GM23248 (cell line): ENCODE measurements around the gene TRMT2B. TPM values are rescaled to one million over a fixed set of nuclear protein-coding genes. Genes with fewer than 3 reads are reported as not detected.
"Not testable (repeated sequence)": the region's sequence is repeated elsewhere in the genome, so short reads cannot be mapped to it uniquely, and the experiment has no call there.

Source experiments
- DNase-seq: peaks from one replicate; pipeline ENCODE4 v3.0.0-alpha.2; 2015
- H2AFZ ChIP-seq: fragments of 200-600 bp; sonication (generic); 2 replicates; pipeline ENCODE4 v1.6.1; 2016; ENCODE audit warnings: antibody characterized with exemption
- H3F3A ChIP-seq: fragments of 200-600 bp; sonication (generic); 2 replicates; pipeline ENCODE4 v1.6.1; 2016; ENCODE audit warnings: mild to moderate bottlenecking, antibody characterized with exemption, mixed run types; ENCODE audit not compliant: insufficient read depth
- H3K27ac ChIP-seq: fragments of 200-600 bp; sonication (generic); 2 replicates; pipeline ENCODE4 v1.5.1; 2016; ENCODE audit warnings: mild to moderate bottlenecking
- H3K27me3 ChIP-seq: fragments of 200-600 bp; sonication (generic); replicated peaks from 2 replicates; pipeline ENCODE4 v1.6.1; 2016; ENCODE audit warnings: mild to moderate bottlenecking; ENCODE audit not compliant: insufficient read depth
- H3K36me3 ChIP-seq: fragments of 200-600 bp; sonication (generic); 2 replicates; pipeline ENCODE4 v1.6.1; 2016; ENCODE audit warnings: low read depth, mild to moderate bottlenecking
- H3K4me1 ChIP-seq: fragments of 200-600 bp; sonication (generic); 2 replicates; pipeline ENCODE4 v1.6.1; 2016; ENCODE audit warnings: mild to moderate bottlenecking; ENCODE audit not compliant: insufficient read depth
- H3K4me2 ChIP-seq: fragments of 200-600 bp; sonication (generic); one replicate; pipeline ENCODE4 v1.6.1; 2016; ENCODE audit warnings: mild to moderate bottlenecking; ENCODE audit not compliant: unreplicated experiment
- H3K4me3 ChIP-seq: fragments of 200-600 bp; sonication (generic); 2 replicates; pipeline ENCODE4 v1.5.1; 2016; ENCODE audit warnings: mild to moderate bottlenecking
- H3K79me2 ChIP-seq: fragments of 200-600 bp; sonication (generic); 2 replicates; pipeline ENCODE4 v1.6.1; 2016; ENCODE audit warnings: mild to moderate bottlenecking; ENCODE audit not compliant: insufficient read depth
- H3K9ac ChIP-seq: fragments of 200-600 bp; sonication (generic); 2 replicates; pipeline ENCODE4 v1.6.1; 2016; ENCODE audit warnings: mild to moderate bottlenecking
- H3K9me2 ChIP-seq: fragments of 200-600 bp; sonication (generic); 2 replicates; pipeline ENCODE4 v1.6.1; 2016; ENCODE audit warnings: mixed run types, mild to moderate bottlenecking, moderate library complexity; ENCODE audit not compliant: insufficient read depth
- H3K9me3 ChIP-seq: fragments of 200-600 bp; sonication (generic); one replicate; pipeline ENCODE4 v1.6.1; 2017; ENCODE audit warnings: low read depth
- H4K20me1 ChIP-seq: fragments of 200-600 bp; sonication (generic); 2 replicates; pipeline ENCODE4 v1.6.0; 2016; ENCODE audit not compliant: insufficient read depth
- EZH2 ChIP-seq: fragments of 200-600 bp; sonication (generic); IDR thresholded peaks from 2 replicates; pipeline ENCODE4 v1.6.1; 2018; ENCODE audit warnings: antibody characterized with exemption, mild to moderate bottlenecking; ENCODE audit not compliant: insufficient read depth, poor library complexity, severe bottlenecking
- EZH2phosphoT487 ChIP-seq: fragments of 200-600 bp; sonication (generic); IDR thresholded peaks from 2 replicates; pipeline ENCODE4 v1.6.1; 2018; ENCODE audit warnings: antibody characterized with exemption, moderate library complexity, mild to moderate bottlenecking, low read depth; ENCODE audit not compliant: insufficient read depth
- WGBS, 2 experiments: methylation state at CpG; one replicate each; pipeline ENCODE4 v1.1.6; 2015 to 2017; ENCODE audit warnings: low lambda C conversion rate in 2 of 2, low coverage in 1 of 2; ENCODE audit errors: missing lambda C conversion rate in 2 of 2; 5-methylcytosine and 5-hydroxymethylcytosine counted together
- in situ Hi-C: fragments of 300-500 bp; cut with MboI; formaldehyde crosslinking; loops from 2 replicates; pipeline ENCODE4 v1.15.0; 2020
- polyA plus RNA-seq: library from polyadenylated mRNA; unstranded; fragments of >200 nt; fragmentation: Nextera tagmentation; extraction: Ambion mirVana; gene quantifications from 2 replicates; pipeline ENCODE4 v1.2.1, GENCODE V29; 2016
- total RNA-seq: library from RNA; depleted of rRNA; stranded (reverse); fragments of >200 nt; shearing (Covaris generic); gene quantifications from 2 replicates; pipeline ENCODE4 v1.2.3, GENCODE V29; 2014

Gene TRMT2B
- total and polyA plus RNA-seq, 2 experiments from 2014 or later: 8.3 to 12.9 TPM

DNA sequence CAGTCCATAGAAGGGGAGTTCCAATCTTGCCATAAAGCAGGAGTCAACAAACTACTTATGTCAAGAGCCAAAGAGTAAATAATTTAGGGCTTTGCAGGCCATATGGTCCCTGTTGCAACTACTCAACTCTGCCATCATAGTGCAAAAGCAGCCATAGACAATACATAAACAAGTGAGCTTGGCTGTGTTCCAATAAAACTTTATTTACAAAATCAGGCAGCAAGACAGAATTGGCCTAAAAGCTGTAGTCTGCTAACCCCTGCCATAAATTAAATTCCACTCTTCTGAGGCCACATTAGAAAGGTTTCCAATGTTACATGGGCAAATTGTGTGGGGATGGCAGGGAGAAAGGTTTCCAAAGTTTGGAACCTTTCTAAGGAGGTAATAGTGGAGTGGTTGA, 14.7 kb downstream of the TRMT2B start:
- no peaks in the 10 kb centered on the region for H3K9me2 ChIP-seq
- H3K4me2 ChIP-seq: no peak overlapping the region
- H3K27me3 ChIP-seq: no peaks in the 10 kb centered on the region
- H3K4me1 ChIP-seq: no peaks in the 10 kb centered on the region
- H3K9me3 ChIP-seq: no peaks in the 10 kb centered on the region
- H3K27ac ChIP-seq: no peak overlapping the region
- H3K4me3 ChIP-seq: no peak overlapping the region
- no peak for DNase-seq
- no peaks in the 10 kb centered on the region for H4K20me1 ChIP-seq
- no peak overlapping the region for H3K9ac ChIP-seq
- TF ChIP-seq EZH2phosphoT487 (no peak), EZH2 (no peak)
- no peaks in the 10 kb centered on the region for H3K36me3 ChIP-seq
- no peaks in the 10 kb centered on the region for H3K79me2 ChIP-seq
- no peak overlapping the region for H2AFZ ChIP-seq
- in situ Hi-C loops: no loop called here
- H3F3A ChIP-seq: no peaks in the 10 kb centered on the region

GRCh38 chrX:101029665-101030064, 22.2 kb downstream of the TRMT2B start:
- no peak for DNase-seq
- no peak overlapping the region for H3K27ac ChIP-seq
- no peaks in the 10 kb centered on the region for H3K79me2 ChIP-seq
- H3K4me2 ChIP-seq: no peak overlapping the region
- TF ChIP-seq EZH2phosphoT487 (no peak), EZH2 (no peak)
- no peaks in the 10 kb centered on the region for H4K20me1 ChIP-seq
- no peaks in the 10 kb centered on the region for H3K36me3 ChIP-seq
- H3K9me3 ChIP-seq: no peaks in the 10 kb centered on the region
- in situ Hi-C loops: no loop called here
- no peaks in the 10 kb centered on the region for H3K27me3 ChIP-seq
- no peaks in the 10 kb centered on the region for H3F3A ChIP-seq
- H3K9me2 ChIP-seq: no peaks in the 10 kb centered on the region
- H3K9ac ChIP-seq: no peak overlapping the region
- no peak overlapping the region for H3K4me3 ChIP-seq
- H2AFZ ChIP-seq: no peak overlapping the region
- WGBS, 2 experiments: 92% methylated on average over 1 of the region's 1 CpG; no CpG with 5 or more reads in 1 of the 2 experiments
- H3K4me1 ChIP-seq: peaks cover 8% of the 10 kb centered on the region; the same call in 1 of the 2 replicates

GRCh38 chrX:101028562-101028961, 23.3 kb downstream of the TRMT2B start:
- no peak overlapping the region for H2AFZ ChIP-seq
- H3K4me3 ChIP-seq: no peak overlapping the region
- TF ChIP-seq EZH2 (no peak), EZH2phosphoT487 (no peak)
- WGBS, 2 experiments: 88 to 100% methylated on average over 1 of the region's 1 CpG
- no peaks in the 10 kb centered on the region for H3K9me3 ChIP-seq
- H3K9ac ChIP-seq: no peak overlapping the region
- H3K36me3 ChIP-seq: no peaks in the 10 kb centered on the region
- H3K79me2 ChIP-seq: no peaks in the 10 kb centered on the region
- H4K20me1 ChIP-seq: no peaks in the 10 kb centered on the region
- no peaks in the 10 kb centered on the region for H3K27me3 ChIP-seq
- H3K27ac ChIP-seq: no peak overlapping the region
- H3K9me2 ChIP-seq: no peaks in the 10 kb centered on the region
- H3K4me1 ChIP-seq: peaks cover 8% of the 10 kb centered on the region; the same call in 1 of the 2 replicates
- no peaks in the 10 kb centered on the region for H3F3A ChIP-seq
- no peak overlapping the region for H3K4me2 ChIP-seq
- DNase-seq: no peak
- in situ Hi-C loops: no loop called here

DNA sequence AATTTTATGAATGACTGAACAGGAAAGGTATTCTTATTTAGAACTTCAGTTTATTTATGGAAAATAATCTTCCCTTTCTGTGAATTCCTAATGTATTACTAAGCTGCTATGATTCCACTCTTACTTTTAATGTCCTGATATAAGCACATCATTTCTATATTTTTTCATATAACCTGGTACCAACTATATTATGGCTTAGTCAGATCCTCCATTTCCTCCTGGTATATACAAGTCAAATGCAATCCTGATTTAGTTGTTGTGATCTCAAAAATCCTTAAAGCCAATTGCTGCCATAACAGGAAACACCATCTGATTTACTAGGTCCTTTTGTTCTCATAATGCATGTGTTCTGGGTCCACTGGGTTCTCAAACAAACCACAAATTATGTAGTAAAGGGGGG, 26.8 kb downstream of the TRMT2B start:
- Histone ChIP-seq H2AFZ (no peak overlapping the region), H3K4me1 (peaks cover 8% of the 10 kb centered on the region; the same call in 1 of the 2 replicates), H3F3A (no peaks in the 10 kb centered on the region), H3K27ac (no peak overlapping the region), H3K4me2 (no peak overlapping the region), H4K20me1 (no peaks in the 10 kb centered on the region), H3K79me2 (no peaks in the 10 kb centered on the region), H3K36me3 (no peaks in the 10 kb centered on the region), H3K27me3 (no peaks in the 10 kb centered on the region), H3K4me3 (no peak overlapping the region), H3K9me3 (no peaks in the 10 kb centered on the region), H3K9ac (no peak overlapping the region), H3K9me2 (no peaks in the 10 kb centered on the region)
- TF ChIP-seq EZH2phosphoT487 (no peak), EZH2 (no peak)
- in situ Hi-C loops: no loop called here
- peak; percentile 5 for DNase-seq

- in situ Hi-C loops: no loop called here
- Histone ChIP-seq H3K9me3 (no peaks in the 10 kb centered on the region), H3K4me1 (peaks cover 8% of the 10 kb centered on the region; the same call in 1 of the 2 replicates), H3K9me2 (no peaks in the 10 kb centered on the region), H3K36me3 (no peaks in the 10 kb centered on the region), H2AFZ (no peak overlapping the region), H3K4me2 (no peak overlapping the region), H3K27me3 (no peaks in the 10 kb centered on the region), H3K4me3 (no peak overlapping the region), H3K79me2 (no peaks in the 10 kb centered on the region), H4K20me1 (no peaks in the 10 kb centered on the region), H3K9ac (no peak overlapping the region), H3K27ac (no peak overlapping the region), H3F3A (no peaks in the 10 kb centered on the region)
- 92 to 100% methylated on average over 3 of the region's 3 CpGs for WGBS, 2 experiments
- no peak for DNase-seq
- TF ChIP-seq EZH2phosphoT487 (no peak), EZH2 (no peak)
Measured at GRCh38 chrX:101022020-101022419, 29.9 kb downstream of the TRMT2B start.

- H3K36me3 ChIP-seq, H2AFZ ChIP-seq, H3F3A ChIP-seq, H3K27ac ChIP-seq, H3K79me2 ChIP-seq, in situ Hi-C loops, H3K9me2 ChIP-seq, H3K4me1 ChIP-seq, H3K4me3 ChIP-seq, H3K4me2 ChIP-seq, H3K9ac ChIP-seq, H4K20me1 ChIP-seq, H3K27me3 ChIP-seq, H3K9me3 ChIP-seq, DNase-seq: not testable (repeated sequence)
- 94% methylated on average over 1 of the region's 1 CpG; no CpG with 5 or more reads in 1 of the 2 experiments for WGBS, 2 experiments
Measured at GRCh38 chrX:101012031-101012430, 39.9 kb downstream of the TRMT2B start.
